Fibroblast of peridontal ligament (primary cell): ENCODE data around the gene ST3GAL3.

Experiments
- DNase-seq: peaks from one replicate; pipeline ENCODE4 v3.0.0-alpha.2; 2010; ENCODE audit errors: extremely low read depth

ST3GAL3 gene

GRCh38 chr1:43963006-43963405, 255.7 kb downstream of the ST3GAL3 start:
- no peak for DNase-seq

GRCh38 chr1:43963890-43964289, 256.6 kb downstream of the ST3GAL3 start:
- no peak for DNase-seq

- no peak for DNase-seq
These were observed 258.0 kb downstream of the ST3GAL3 start for GRCh38 chr1:43965316-43965715.

GRCh38 chr1:43968348-43968948, 261.1 kb downstream of the ST3GAL3 start:
- peak; percentile 44 for DNase-seq

GRCh38 chr1:43969416-43969745, 262.0 kb downstream of the ST3GAL3 start:
- DNase-seq, result no peak

- DNase-seq, result peak; percentile 95
These were observed 262.6 kb downstream of the ST3GAL3 start, which contains the start of gene DPH2 for GRCh38 chr1:43969746-43970466. Gene DPH2 (plus strand): TSS chr1:43970010. CDS start chr1:43970176, 166 bp downstream.

GRCh38 chr1:43970502-43970901, 263.2 kb downstream of the ST3GAL3 start:
- DNase-seq, result no peak

GRCh38 chr1:43970911-43971310, 263.6 kb downstream of the ST3GAL3 start:
- no peak for DNase-seq

GRCh38 chr1:43971336-43971980, 264.1 kb downstream of the ST3GAL3 start:
- DNase-seq, result no peak

- DNase-seq, result peak; percentile 26
These were observed 266.7 kb downstream of the ST3GAL3 start for GRCh38 chr1:43973981-43974442.

GRCh38 chr1:43974443-43975248, 267.3 kb downstream of the ST3GAL3 start, which contains the start of gene ATP6V0B:
Gene ATP6V0B (plus strand): TSS chr1:43974960. CDS start chr1:43975041, 81 bp downstream.
- DNase-seq, result peak; percentile 88

GRCh38 chr1:43975249-43975961, 268.1 kb downstream of the ST3GAL3 start:
- DNase-seq, result peak; percentile 15

- no peak for DNase-seq
These were observed 268.7 kb downstream of the ST3GAL3 start for GRCh38 chr1:43976045-43976444.

- DNase-seq, result no peak
These were observed 269.6 kb downstream of the ST3GAL3 start for GRCh38 chr1:43976890-43977289.

GRCh38 chr1:43977376-43978263, 270.3 kb downstream of the ST3GAL3 start:
- no peak for DNase-seq

GRCh38 chr1:43978264-43978550, 270.9 kb downstream of the ST3GAL3 start:
- DNase-seq, result no peak

- peak; percentile 13 for DNase-seq
These were observed 271.4 kb downstream of the ST3GAL3 start, which contains the start of gene B4GALT2 for GRCh38 chr1:43978551-43979260. Gene B4GALT2 (plus strand): TSS chr1:43979210. CDS start chr1:43981161, 1,951 bp downstream.

- no peak for DNase-seq
These were observed 271.9 kb downstream of the ST3GAL3 start for GRCh38 chr1:43979261-43979527.

- peak; percentile 43 for DNase-seq
These were observed 272.4 kb downstream of the ST3GAL3 start for GRCh38 chr1:43979528-43980254.
